GM19035 (cell line): Measurements from ENCODE around the gene TMEM161A.
"Not testable (repeated sequence)": the region's sequence is repeated elsewhere in the genome, so short reads cannot be mapped to it uniquely, and the experiment has no call there.

Experiments
- ATAC-seq: cut with Tn5 transposase; IDR thresholded peaks from one replicate; pipeline ENCODE4 v1.9.1; 2021; ENCODE audit not compliant: unreplicated experiment

TMEM161A gene

GRCh38 chr19:19138109-19138981, at the start of gene TMEM161A:
Gene TMEM161A (minus strand): TSS chr19:19138478. CDS start chr19:19138428, 50 bp downstream.
- peak; percentile 98 for ATAC-seq

- ATAC-seq, result no peak
Measured at GRCh38 chr19:19186742-19187141, 48.5 kb upstream of the TMEM161A start.

- ATAC-seq, result no peak
Measured at GRCh38 chr19:19185853-19186740, 47.8 kb upstream of the TMEM161A start.

GRCh38 chr19:19181488-19181998, 43.3 kb upstream of the TMEM161A start:
- ATAC-seq, result no peak

- no peak for ATAC-seq
Measured at GRCh38 chr19:19179548-19180441, 41.5 kb upstream of the TMEM161A start.

GRCh38 chr19:19176950-19177349, 38.7 kb upstream of the TMEM161A start:
- no peak for ATAC-seq

- not testable (repeated sequence) for ATAC-seq
Measured at GRCh38 chr19:19173243-19173642, 35.0 kb upstream of the TMEM161A start.

GRCh38 chr19:19171821-19172532, 33.7 kb upstream of the TMEM161A start:
- no peak for ATAC-seq

- ATAC-seq, result no peak
Measured at GRCh38 chr19:19170873-19171672, 32.8 kb upstream of the TMEM161A start.

- ATAC-seq, result peak; percentile 79
Measured at GRCh38 chr19:19170053-19170872, 32.0 kb upstream of the TMEM161A start, which contains the start of gene MEF2B. Gene MEF2B (minus strand): TSS chr19:19170263. CDS start chr19:19150735, 19,528 bp downstream.

- no peak for ATAC-seq
Measured at GRCh38 chr19:19169236-19170052, 31.2 kb upstream of the TMEM161A start.

GRCh38 chr19:19167612-19168011, 29.3 kb upstream of the TMEM161A start:
- ATAC-seq, result no peak

- no peak for ATAC-seq
Measured at GRCh38 chr19:19165396-19165795, 27.1 kb upstream of the TMEM161A start.

GRCh38 chr19:19162495-19162894, 24.2 kb upstream of the TMEM161A start:
- ATAC-seq, result no peak

- ATAC-seq, result no peak
Measured at GRCh38 chr19:19160461-19161035, 22.3 kb upstream of the TMEM161A start.

- ATAC-seq, result no peak
Measured at GRCh38 chr19:19159534-19159933, 21.3 kb upstream of the TMEM161A start.

GRCh38 chr19:19157808-19158207, 19.5 kb upstream of the TMEM161A start:
- ATAC-seq, result no peak
